SU-DHL-6 (cell line): ENCODE results near the gene OR2V2.

Source experiments
- CTCF ChIP-seq: fragments of 200-600 bp; sonication (generic); IDR thresholded peaks from one replicate; pipeline ENCODE4 v1.5.1; 2017; ENCODE audit warnings: antibody characterized with exemption, mild to moderate bottlenecking, low read length, moderate library complexity; ENCODE audit not compliant: insufficient read depth, poor library complexity, severe bottlenecking
- EZH2phosphoT487 ChIP-seq: fragments of 200-600 bp; sonication (generic), shearing (Covaris generic); conservative IDR thresholded peaks from 2 replicates; pipeline ENCODE4 v1.6.1; 2018; ENCODE audit warnings: mild to moderate bottlenecking, antibody characterized with exemption, low read length, moderate library complexity, mixed read lengths

GRCh38 chr5:181151146-181151545 lies 3.8 kb downstream of the OR2V2 start:
- TF ChIP-seq CTCF (no peak), EZH2phosphoT487 (no peak)
